BLaER1 treated with 17β-estradiol and CSF1 and Interleukin-3, amounts not matched to agents 10 nM and 100 nM (cell line): ENCODE measurements around the gene AOAH.
A peak's percentile ranks its signal among the peaks of the same experiment; 100 is the strongest.

Experiments
- H3K27ac ChIP-seq, 11 experiments: shearing (Covaris generic); formaldehyde crosslinking; 2 replicates each; pipeline ENCODE4 v1.8.1; 2022
- H3K27me3 ChIP-seq, 11 experiments: shearing (Covaris generic); formaldehyde crosslinking; 2 replicates each; pipeline ENCODE4 v1.8.1; 2022
- H3K36me3 ChIP-seq, 11 experiments: shearing (Covaris generic); formaldehyde crosslinking; 2 replicates each; pipeline ENCODE4 v1.8.1; 2022
- H3K4me1 ChIP-seq, 10 experiments: shearing (Covaris generic); formaldehyde crosslinking; 2 replicates each; pipeline ENCODE4 v1.8.1; 2022
- H3K4me2 ChIP-seq, 11 experiments: shearing (Covaris generic); formaldehyde crosslinking; 2 replicates each; pipeline ENCODE4 v1.8.1; 2022
- H3K4me3 ChIP-seq, 10 experiments: shearing (Covaris generic); formaldehyde crosslinking; 2 replicates each; pipeline ENCODE4 v1.8.1; 2022
- H3K9ac ChIP-seq, 11 experiments: shearing (Covaris generic); formaldehyde crosslinking; 2 replicates each; pipeline ENCODE4 v1.8.1; 2022
- H3K9me3 ChIP-seq, 11 experiments: shearing (Covaris generic); formaldehyde crosslinking; replicated peaks in 1 of 11; 2 replicates each; pipeline ENCODE4 v1.8.1; 2022
- H4K20me1 ChIP-seq, 11 experiments: shearing (Covaris generic); formaldehyde crosslinking; 2 replicates each; pipeline ENCODE4 v1.8.1; 2022
- Cebpa-rat ChIP-seq, 11 experiments: shearing (Covaris generic); IDR thresholded peaks; 2 replicates each; pipeline ENCODE4 v1.8.1; 2022

AOAH gene

GRCh38 chr7:36642414-36642813 is 81.9 kb downstream of the AOAH start:
- Histone ChIP-seq H3K27me3 (no peaks in the 10 kb centered on the region), H3K36me3 (peaks cover 0 to 35% (median 0%) of the 10 kb centered on the region in 11 experiments; a peak in 4 of 22 replicates), H3K9ac (no peak overlapping the region), H3K27ac (no peak overlapping the region), H3K4me2 (peak overlapping the region in 8 of 11 experiments; percentile 10 to 47 (median 30); a peak in 12 of 22 replicates), H3K4me1 (peaks cover 14 to 62% (median 41%) of the 10 kb centered on the region in 10 experiments), H3K4me3 (no peak overlapping the region), H3K9me3 (no peaks in the 10 kb centered on the region), H4K20me1 (peaks cover 0 to 92% (median 0%) of the 10 kb centered on the region in 11 experiments; a peak in 2 of 22 replicates)
- TF ChIP-seq Cebpa-rat (IDR thresholded peaks at IDR 0.05): no peak

DNA sequence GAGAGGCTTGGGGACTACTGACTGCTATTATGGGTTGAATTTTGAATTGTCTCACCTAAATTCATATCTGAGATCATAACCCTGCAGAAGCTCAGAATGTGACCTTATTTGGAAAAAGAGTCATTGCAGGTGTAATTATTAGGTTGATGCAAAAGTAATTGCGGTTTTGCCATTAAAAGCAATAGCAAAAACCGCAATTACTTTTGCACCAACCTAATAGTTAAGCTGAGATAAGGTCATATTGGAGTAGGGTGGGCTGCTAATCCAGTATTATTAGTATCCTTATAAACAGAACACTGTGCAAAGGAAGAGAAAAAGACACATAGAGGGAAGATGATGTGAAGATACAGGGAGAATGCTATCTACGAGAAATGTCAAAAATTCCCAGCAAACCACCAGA is 82.3 kb downstream of the AOAH start:
- Histone ChIP-seq H3K36me3 (peaks cover 0 to 39% (median 0%) of the 10 kb centered on the region in 11 experiments; a peak in 4 of 22 replicates), H3K4me1 (peaks cover 14 to 62% (median 42%) of the 10 kb centered on the region in 10 experiments), H3K4me2 (peak overlapping the region in 7 of 11 experiments; percentile 10 to 47 (median 34); a peak in 11 of 22 replicates), H3K9me3 (no peaks in the 10 kb centered on the region), H3K4me3 (no peak overlapping the region), H4K20me1 (peaks cover 0 to 93% (median 0%) of the 10 kb centered on the region in 11 experiments; a peak in 2 of 22 replicates), H3K9ac (no peak overlapping the region), H3K27me3 (no peaks in the 10 kb centered on the region), H3K27ac (no peak overlapping the region)
- TF ChIP-seq Cebpa-rat (IDR thresholded peaks at IDR 0.05): no peak

GRCh38 chr7:36640682-36641081 is 83.6 kb downstream of the AOAH start:
- TF ChIP-seq Cebpa-rat (IDR thresholded peaks at IDR 0.05): no peak
- Histone ChIP-seq H4K20me1 (peaks cover 0 to 86% (median 0%) of the 10 kb centered on the region in 11 experiments; a peak in 2 of 22 replicates), H3K36me3 (peaks cover 0 to 53% (median 0%) of the 10 kb centered on the region in 11 experiments; a peak in 4 of 22 replicates), H3K4me3 (no peak overlapping the region), H3K9me3 (no peaks in the 10 kb centered on the region), H3K27ac (0 out of 22 replicates have a peak overlapping the region, but pooled peaks of 1 of the 11 experiments have one; percentile 52), H3K27me3 (no peaks in the 10 kb centered on the region), H3K9ac (no peak overlapping the region), H3K4me2 (peak overlapping the region in 10 of 11 experiments; percentile 7 to 90 (median 78); a peak in 18 of 22 replicates), H3K4me1 (peaks cover 14 to 62% (median 42%) of the 10 kb centered on the region in 10 experiments)

DNA sequence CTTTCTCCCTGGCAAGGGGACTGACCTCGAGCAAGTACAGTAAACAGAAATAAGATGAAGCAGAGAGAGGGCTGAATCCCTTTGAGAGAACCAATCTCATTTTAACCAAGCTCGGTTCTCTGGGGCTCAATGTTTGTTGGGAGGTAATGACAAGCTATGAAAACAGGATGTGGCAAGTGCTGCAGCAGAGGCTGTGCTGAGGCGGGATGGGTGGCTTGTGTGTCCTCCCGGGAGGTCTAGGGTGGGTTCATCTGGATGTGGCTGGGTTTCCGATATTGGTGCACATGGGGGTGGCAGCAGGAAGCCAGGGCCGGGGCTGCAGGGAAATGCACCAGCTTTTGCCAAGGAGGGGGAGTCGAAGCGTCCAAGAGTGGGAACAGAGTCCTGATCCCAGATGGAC is 84.5 kb downstream of the AOAH start:
- 0 out of 22 replicates have a peak overlapping the region, but pooled peaks of 3 of the 11 experiments have one; percentile 0 to 25 (median 13) for H3K9ac ChIP-seq
- no peak for TF ChIP-seq Cebpa-rat (IDR thresholded peaks at IDR 0.05)
- H4K20me1 ChIP-seq: peaks cover 0 to 86% (median 0%) of the 10 kb centered on the region in 11 experiments; a peak in 2 of 22 replicates
- H3K4me3 ChIP-seq: no peak overlapping the region; a peak in 1 of 20 replicates
- no peaks in the 10 kb centered on the region for H3K27me3 ChIP-seq
- peak overlapping the region in 6 of 11 experiments; percentile 23 to 58 (median 44); a peak in 6 of 22 replicates for H3K27ac ChIP-seq
- H3K36me3 ChIP-seq: peaks cover 0 to 58% (median 0%) of the 10 kb centered on the region in 11 experiments; a peak in 4 of 22 replicates
- no peaks in the 10 kb centered on the region for H3K9me3 ChIP-seq
- H3K4me2 ChIP-seq: peak overlapping the region; percentile 16 to 90 (median 77); a peak in 21 of 22 replicates
- H3K4me1 ChIP-seq: peaks cover 14 to 60% (median 42%) of the 10 kb centered on the region in 10 experiments

- no peaks in the 10 kb centered on the region for H3K27me3 ChIP-seq
- no peak overlapping the region for H3K9ac ChIP-seq
- no peak for TF ChIP-seq Cebpa-rat (IDR thresholded peaks at IDR 0.05)
- no peak overlapping the region for H3K27ac ChIP-seq
- H3K4me1 ChIP-seq: peaks cover 14 to 57% (median 41%) of the 10 kb centered on the region in 10 experiments
- peaks cover 0 to 84% (median 0%) of the 10 kb centered on the region in 11 experiments; a peak in 2 of 22 replicates for H4K20me1 ChIP-seq
- H3K9me3 ChIP-seq: no peaks in the 10 kb centered on the region
- H3K4me2 ChIP-seq: peak overlapping the region in 8 of 11 experiments; percentile 65 to 90 (median 80); a peak in 15 of 22 replicates
- H3K4me3 ChIP-seq: no peak overlapping the region
- peaks cover 0 to 57% (median 0%) of the 10 kb centered on the region in 11 experiments; a peak in 4 of 22 replicates for H3K36me3 ChIP-seq
These were observed 85.6 kb downstream of the AOAH start for GRCh38 chr7:36638586-36639263.

GRCh38 chr7:36638140-36638539 is 86.2 kb downstream of the AOAH start:
- H3K4me1 ChIP-seq: peaks cover 14 to 57% (median 41%) of the 10 kb centered on the region in 10 experiments
- H3K36me3 ChIP-seq: peaks cover 0 to 60% (median 0%) of the 10 kb centered on the region in 11 experiments; a peak in 4 of 22 replicates
- no peak overlapping the region for H3K27ac ChIP-seq
- no peak overlapping the region for H3K9ac ChIP-seq
- peaks cover 0 to 85% (median 0%) of the 10 kb centered on the region in 11 experiments; a peak in 2 of 22 replicates for H4K20me1 ChIP-seq
- no peaks in the 10 kb centered on the region for H3K27me3 ChIP-seq
- H3K9me3 ChIP-seq: no peaks in the 10 kb centered on the region
- H3K4me2 ChIP-seq: peak overlapping the region in 5 of 11 experiments; percentile 65 to 86 (median 77); a peak in 7 of 22 replicates
- H3K4me3 ChIP-seq: no peak overlapping the region
- TF ChIP-seq Cebpa-rat (IDR thresholded peaks at IDR 0.05): no peak

- peaks cover 0 to 86% (median 0%) of the 10 kb centered on the region in 11 experiments; a peak in 2 of 22 replicates for H4K20me1 ChIP-seq
- TF ChIP-seq Cebpa-rat (IDR thresholded peaks at IDR 0.05): no peak
- H3K4me1 ChIP-seq: peaks cover 14 to 50% (median 39%) of the 10 kb centered on the region in 10 experiments
- H3K36me3 ChIP-seq: peaks cover 0 to 66% (median 0%) of the 10 kb centered on the region in 11 experiments; a peak in 4 of 22 replicates
- H3K27ac ChIP-seq: no peak overlapping the region
- H3K9ac ChIP-seq: no peak overlapping the region
- H3K9me3 ChIP-seq: no peaks in the 10 kb centered on the region
- no peaks in the 10 kb centered on the region for H3K27me3 ChIP-seq
- no peak overlapping the region for H3K4me3 ChIP-seq
- peak overlapping the region in 3 of 11 experiments; percentile 8 to 9 (median 8); a peak in 2 of 22 replicates for H3K4me2 ChIP-seq
These were observed 86.9 kb downstream of the AOAH start for GRCh38 chr7:36637417-36637816.

- peaks cover 0 to 79% (median 0%) of the 10 kb centered on the region in 11 experiments; a peak in 4 of 22 replicates for H3K36me3 ChIP-seq
- no peaks in the 10 kb centered on the region for H3K27me3 ChIP-seq
- H3K9ac ChIP-seq: no peak overlapping the region
- no peak overlapping the region for H3K4me2 ChIP-seq
- H3K4me1 ChIP-seq: peaks cover 14 to 40% (median 30%) of the 10 kb centered on the region in 10 experiments
- no peak overlapping the region for H3K27ac ChIP-seq
- H3K4me3 ChIP-seq: no peak overlapping the region
- TF ChIP-seq Cebpa-rat (IDR thresholded peaks at IDR 0.05): no peak
- no peaks in the 10 kb centered on the region for H3K9me3 ChIP-seq
- H4K20me1 ChIP-seq: peaks cover 0 to 79% (median 0%) of the 10 kb centered on the region in 11 experiments; a peak in 2 of 22 replicates
These were observed 88.2 kb downstream of the AOAH start for GRCh38 chr7:36636126-36636525.

DNA sequence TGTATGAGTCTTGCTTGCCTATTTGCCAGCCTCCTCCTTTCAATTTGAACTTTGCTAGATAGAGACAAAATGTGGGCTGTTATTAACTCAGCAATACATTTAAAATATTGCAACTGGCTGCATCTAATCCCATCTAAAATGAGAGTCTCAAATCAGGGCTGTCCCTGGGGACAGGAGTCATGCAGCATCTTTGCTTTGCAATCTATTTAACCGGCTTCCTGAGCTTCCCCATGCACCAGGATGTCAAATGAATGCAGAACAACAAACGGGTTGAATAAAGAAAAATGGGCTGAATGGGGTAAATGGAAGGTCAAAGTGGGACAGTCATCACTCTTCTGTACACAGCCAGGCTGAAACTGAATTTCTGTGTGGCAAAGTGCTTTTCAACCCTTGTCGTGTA is 89.2 kb downstream of the AOAH start:
- Histone ChIP-seq H3K36me3 (peaks cover 0 to 89% (median 0%) of the 10 kb centered on the region in 11 experiments; a peak in 4 of 22 replicates), H3K27ac (no peak overlapping the region), H3K9me3 (no peaks in the 10 kb centered on the region), H3K4me1 (peaks cover 3 to 30% (median 21%) of the 10 kb centered on the region in 10 experiments), H3K4me2 (peak overlapping the region in 7 of 11 experiments; percentile 2 to 45 (median 30); a peak in 8 of 22 replicates), H3K9ac (no peak overlapping the region), H4K20me1 (peaks cover 0 to 69% (median 0%) of the 10 kb centered on the region in 11 experiments; a peak in 2 of 22 replicates), H3K4me3 (no peak overlapping the region), H3K27me3 (no peaks in the 10 kb centered on the region)
- no peak for TF ChIP-seq Cebpa-rat (IDR thresholded peaks at IDR 0.05)
